ENCODE measurements around the gene SON.
A peak's percentile ranks its signal among the peaks of the same experiment; 100 is the strongest.

The SON gene

GRCh38 chr21:33522953-33523349 is 19.9 kb upstream of the SON start:
- no peak for TF ChIP-seq GATA1 (IDR thresholded peaks at IDR 0.05; ENCODE audit: low read depth, low read length)
- TF ChIP-seq POLR2A (IDR thresholded peaks at IDR 0.05; ENCODE audit: low read length) = no peak

GRCh38 chr21:33531007-33531406 is 11.8 kb upstream of the SON start:
- DNase-seq = no peak
- TF ChIP-seq GATA1 (IDR thresholded peaks at IDR 0.05; ENCODE audit: low read depth, low read length) (no peak), POLR2A (IDR thresholded peaks at IDR 0.05; ENCODE audit: low read length) (no peak)

More at GRCh38 chr21:33522953-33523349, 19.9 kb upstream of the SON start:
- DNase-seq = peak; percentile 6 to 27

DNA sequence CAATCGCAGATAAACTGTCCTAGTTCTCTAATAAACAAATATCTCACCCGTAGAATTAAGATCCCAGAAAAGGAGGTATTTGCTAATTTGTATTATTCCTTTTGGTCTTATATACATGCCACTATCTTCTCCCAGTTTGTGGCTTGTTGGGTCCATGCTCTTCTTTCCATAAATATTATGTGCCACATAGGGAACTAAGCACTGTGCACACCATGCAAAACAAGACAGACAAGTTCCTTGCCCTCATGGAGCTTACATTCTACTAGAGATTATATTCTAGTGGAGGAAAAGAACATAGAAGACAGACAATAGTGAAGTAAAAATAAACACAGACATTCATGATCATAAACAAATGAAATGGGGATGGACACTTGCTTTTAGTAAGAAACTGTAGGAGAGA is 5.6 kb upstream of the SON start:
- no peak for DNase-seq
- TF ChIP-seq POLR2A (IDR thresholded peaks at IDR 0.05; ENCODE audit: low read length) = no peak
- no peak for TF ChIP-seq GATA1 (IDR thresholded peaks at IDR 0.05; ENCODE audit: low read depth, low read length)

DNA sequence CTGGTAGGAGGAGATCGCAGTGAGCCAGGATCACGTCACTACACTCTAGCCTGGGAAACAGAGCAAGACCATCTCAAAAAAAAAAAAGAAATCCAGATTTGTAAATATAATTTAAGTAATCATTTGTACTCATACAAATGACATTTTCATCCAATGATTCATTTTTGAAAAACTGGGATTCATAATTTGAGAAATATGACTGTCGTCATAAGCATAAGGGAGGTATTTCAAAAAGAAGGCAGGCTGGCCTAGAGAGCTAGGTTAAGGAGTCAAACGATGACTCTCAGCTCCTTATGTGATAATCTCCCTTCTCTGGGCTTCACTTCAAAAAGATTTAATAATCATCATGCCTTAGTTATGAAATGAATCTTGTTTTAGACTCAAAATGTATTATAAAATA is 3.2 kb upstream of the SON start:
- no peak for DNase-seq
- TF ChIP-seq GATA1 (IDR thresholded peaks at IDR 0.05; ENCODE audit: low read depth, low read length) (no peak), POLR2A (IDR thresholded peaks at IDR 0.05; ENCODE audit: low read length) (no peak)

DNA sequence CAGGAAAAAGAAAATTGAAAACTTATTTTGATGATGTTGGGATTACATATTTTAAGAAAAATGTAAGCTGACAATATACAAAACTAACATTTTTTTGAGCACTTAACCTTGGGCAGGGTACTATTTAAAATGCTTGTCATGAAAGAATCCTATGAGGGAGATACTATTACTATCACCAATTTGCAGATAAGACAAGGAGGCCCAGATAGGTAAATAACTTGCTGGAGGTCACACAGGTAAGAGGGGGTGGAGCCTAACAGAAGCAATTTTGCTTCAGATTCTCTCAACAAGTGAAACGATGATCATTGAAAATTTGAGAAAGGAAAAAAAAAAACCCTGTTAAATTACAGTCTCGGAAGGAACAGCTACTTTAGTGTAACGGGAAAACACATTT is 2.1 kb upstream of the SON start:
- TF ChIP-seq POLR2A (IDR thresholded peaks at IDR 0.05; ENCODE audit: low read length) (no peak), GATA1 (IDR thresholded peaks at IDR 0.05; ENCODE audit: low read depth, low read length) (no peak)
- DNase-seq = peak; percentile 22 to 40

GRCh38 chr21:33541105-33541711 is 1.6 kb upstream of the SON start:
- peak; percentile 63 to 67 for DNase-seq
- TF ChIP-seq POLR2A (IDR thresholded peaks at IDR 0.05; ENCODE audit: low read length) = no peak
- no peak for TF ChIP-seq GATA1 (IDR thresholded peaks at IDR 0.05; ENCODE audit: low read depth, low read length)

- TF ChIP-seq POLR2A (IDR thresholded peaks at IDR 0.05; ENCODE audit: low read length) (no peak), GATA1 (IDR thresholded peaks at IDR 0.05; ENCODE audit: low read depth, low read length) (no peak)
- peak; percentile 88 to 92 for DNase-seq
These were observed 840 bp upstream of the SON start, which contains the start of gene GART for GRCh38 chr21:33541756-33542639. TSS of gene GART (minus strand) at chr21:33542117. CDS start at chr21:33539315, 2,802 bp downstream.

GRCh38 chr21:33543505-33544129 is 779 bp downstream of the SON start:
- TF ChIP-seq POLR2A (IDR thresholded peaks at IDR 0.05; ENCODE audit: low read length) (no peak), GATA1 (IDR thresholded peaks at IDR 0.05; ENCODE audit: low read depth, low read length) (no peak)
- DNase-seq = peak; percentile 63 to 78

DNA sequence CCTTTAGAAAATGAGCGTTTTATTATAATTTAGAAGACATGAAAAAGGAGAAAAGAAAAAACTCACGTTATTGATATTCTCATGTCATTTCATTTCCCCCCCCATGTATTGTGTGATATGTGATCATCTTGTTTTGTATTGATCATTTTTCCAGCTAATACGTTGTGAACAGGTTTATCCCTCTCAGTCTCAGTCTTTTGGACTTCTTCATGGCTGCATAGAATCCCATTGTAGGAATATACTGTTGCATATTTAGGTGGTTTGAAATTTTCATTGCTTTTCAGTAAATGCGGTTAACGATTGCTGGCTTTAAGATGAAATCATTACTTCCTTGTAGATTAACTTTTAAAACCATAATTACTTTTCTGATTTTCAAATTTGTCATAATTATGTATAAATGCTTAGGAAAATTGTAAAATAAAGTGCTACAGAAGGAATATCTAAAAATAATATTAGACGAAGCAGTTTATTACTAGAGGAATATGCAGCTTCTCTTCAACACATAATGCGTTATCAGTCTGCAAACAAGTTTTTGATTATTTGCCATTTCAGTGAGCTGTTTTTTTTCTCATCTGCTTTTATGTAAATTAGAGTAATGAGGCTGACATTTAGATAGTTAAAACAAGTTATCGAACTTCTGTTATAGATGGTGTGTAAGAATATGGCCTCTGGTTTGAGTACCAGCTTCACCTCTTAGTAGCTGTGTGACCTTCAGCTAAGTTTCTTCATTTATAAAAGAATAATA is 1.8 kb downstream of the SON start:
- TF ChIP-seq POLR2A (IDR thresholded peaks at IDR 0.05; ENCODE audit: low read length) (no peak), GATA1 (IDR thresholded peaks at IDR 0.05; ENCODE audit: low read depth, low read length) (no peak)
- DNase-seq = peak; percentile 32 to 47

GRCh38 chr21:33546086-33546485 is 3.2 kb downstream of the SON start:
- DNase-seq = no peak
- TF ChIP-seq POLR2A (IDR thresholded peaks at IDR 0.05; ENCODE audit: low read length) (no peak), GATA1 (IDR thresholded peaks at IDR 0.05; ENCODE audit: low read depth, low read length) (no peak)

- DNase-seq = no peak
- TF ChIP-seq GATA1 (IDR thresholded peaks at IDR 0.05; ENCODE audit: low read depth, low read length) (no peak), POLR2A (IDR thresholded peaks at IDR 0.05; ENCODE audit: low read length) (no peak)
These were observed 7.3 kb downstream of the SON start for GRCh38 chr21:33549848-33550771.

DNA sequence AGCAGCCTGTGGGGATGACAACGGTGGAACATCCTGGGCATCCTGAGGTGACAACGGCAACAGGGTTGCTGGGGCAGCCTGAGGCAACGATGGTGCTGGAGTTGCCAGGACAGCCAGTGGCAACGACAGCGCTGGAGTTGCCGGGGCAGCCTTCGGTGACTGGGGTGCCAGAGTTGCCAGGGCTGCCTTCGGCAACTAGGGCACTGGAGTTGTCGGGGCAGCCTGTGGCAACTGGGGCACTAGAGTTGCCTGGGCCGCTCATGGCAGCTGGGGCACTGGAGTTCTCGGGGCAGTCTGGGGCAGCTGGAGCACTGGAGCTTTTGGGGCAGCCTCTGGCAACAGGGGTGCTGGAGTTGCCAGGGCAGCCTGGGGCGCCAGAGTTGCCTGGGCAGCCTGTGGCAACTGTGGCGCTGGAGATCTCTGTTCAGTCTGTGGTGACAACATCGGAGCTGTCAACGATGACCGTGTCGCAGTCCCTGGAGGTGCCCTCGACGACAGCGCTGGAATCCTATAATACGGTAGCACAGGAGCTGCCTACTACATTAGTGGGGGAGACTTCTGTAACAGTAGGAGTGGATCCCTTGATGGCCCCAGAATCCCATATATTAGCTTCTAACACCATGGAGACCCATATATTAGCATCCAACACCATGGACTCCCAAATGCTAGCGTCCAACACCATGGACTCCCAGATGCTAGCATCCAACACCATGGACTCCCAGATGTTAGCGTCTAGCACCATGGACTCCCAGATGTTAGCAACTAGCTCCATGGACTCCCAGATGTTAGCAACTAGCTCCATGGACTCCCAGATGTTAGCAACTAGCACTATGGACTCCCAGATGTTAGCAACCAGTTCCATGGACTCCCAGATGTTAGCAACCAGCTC is 8.2 kb downstream of the SON start:
- TF ChIP-seq GATA1 (IDR thresholded peaks at IDR 0.05; ENCODE audit: low read depth, low read length) (no peak), POLR2A (IDR thresholded peaks at IDR 0.05; ENCODE audit: low read length) (no peak)
- no peak for DNase-seq
